ENCODE measurements around the gene ARID5B. TPM values are rescaled to one million over a fixed set of nuclear protein-coding genes. Genes with fewer than 3 reads are reported as not detected.

Gene ARID5B
- polyA plus RNA-seq, 1 of the 3 experiments (the other 2 are of a cell fraction): 10.9 TPM

- H3K9me3 ChIP-seq: no peaks in the 10 kb centered on the region
- no peak overlapping the region for H2AFZ ChIP-seq (ENCODE audit: low read depth)
- H3K9me2 ChIP-seq: no peaks in the 10 kb centered on the region
- peaks cover 11 to 14% of the 10 kb centered on the region in 2 experiments; a peak in 3 of 4 replicates for H3K4me1 ChIP-seq (ENCODE audit: control insufficient read depth in 1 of 2, insufficient read depth in 2 of 2, low read depth in 1 of 2, low read length in 1 of 2)
- CTCF ChIA-PET: interaction anchor here (0.6 to 2.1 kb wide), 4 partner anchors 11 to 139 kb away, joined by 3 to 4 read pairs (median 3); no protein-coding TSS in a partner anchor
- no peak for DNase-seq
- peaks cover 17% of the 10 kb centered on the region for H3K79me2 ChIP-seq (ENCODE audit: insufficient read depth)
- no peak overlapping the region for H3K9ac ChIP-seq
- H3F3A ChIP-seq (replicated peaks; ENCODE audit: insufficient read depth): no peaks in the 10 kb centered on the region
- H3K36me3 ChIP-seq (replicated peaks in 1 of 2; ENCODE audit: control insufficient read depth in 1 of 2, insufficient read depth in 2 of 2, low read length in 1 of 2): peaks cover 9% of the 10 kb centered on the region in 2 experiments
- no peak for TF ChIP-seq JUND (IDR thresholded peaks at IDR 0.05)
- TF ChIP-seq MEF2A (IDR thresholded peaks at IDR 0.05; ENCODE audit: borderline replicate concordance, low read depth): no peak
- no peak for TF ChIP-seq CTCF (IDR thresholded peaks at IDR 0.05)
- TF ChIP-seq FOXM1 (IDR thresholded peaks at IDR 0.05; ENCODE audit: low read depth): no peak
- no peak for TF ChIP-seq NRF1 (IDR thresholded peaks at IDR 0.05; ENCODE audit: low read depth, low read length)
- no peak for TF ChIP-seq USF2 (IDR thresholded peaks at IDR 0.05; ENCODE audit: borderline replicate concordance, low read depth, low read length)
- no peak for TF ChIP-seq SMC3 (IDR thresholded peaks at IDR 0.05; ENCODE audit: low read depth, low read length)
- no peak for TF ChIP-seq CHD2 (IDR thresholded peaks at IDR 0.05; ENCODE audit: low read length, partially characterized antibody)
- no peak for TF ChIP-seq RFX5 (IDR thresholded peaks at IDR 0.05; ENCODE audit: low read length)
- no peak for TF ChIP-seq REST (IDR thresholded peaks at IDR 0.05; ENCODE audit: low read depth, low read length)
- no peak for TF ChIP-seq ZBTB33 (IDR thresholded peaks at IDR 0.05; ENCODE audit: borderline replicate concordance, low read depth)
- no peak for TF ChIP-seq TCF12 (IDR thresholded peaks at IDR 0.05)
- no peak for TF ChIP-seq GABPA (IDR thresholded peaks at IDR 0.05; ENCODE audit: low read depth)
- TF ChIP-seq EP300 (IDR thresholded peaks at IDR 0.05; ENCODE audit: borderline replicate concordance in 1 of 2, low read depth in 1 of 2, low read length in 1 of 2): no peak
- TF ChIP-seq EZH2phosphoT487 (IDR thresholded peaks at IDR 0.05; ENCODE audit: borderline replicate concordance, low read depth): no peak
- no peak for TF ChIP-seq POLR2AphosphoS5 (IDR thresholded peaks at IDR 0.05; ENCODE audit: low read depth, low read length)
- no peak for TF ChIP-seq RAD21 (IDR thresholded peaks at IDR 0.05; ENCODE audit: low read length)
- no peak overlapping the region for H3K4me3 ChIP-seq (ENCODE audit: low read depth in 2 of 2, low read length in 1 of 2)
- POLR2A ChIA-PET: no interaction called here
- no peaks in the 10 kb centered on the region for H3K27me3 ChIP-seq (ENCODE audit: insufficient read depth)
- 89% methylated on average over 3 of the region's 3 CpGs for WGBS (ENCODE audit: low lambda C conversion rate)
- H3K4me2 ChIP-seq: no peak overlapping the region
- no peak overlapping the region for H3K27ac ChIP-seq (ENCODE audit: low read depth in 2 of 2, low read length in 1 of 2)
- no peaks in the 10 kb centered on the region; the same call in 1 of the 2 replicates for H4K20me1 ChIP-seq (ENCODE audit: insufficient read depth)
Observed at GRCh38 chr10:62004042-62004441, 102.5 kb downstream of the ARID5B start.
